Endothelial cell (in vitro differentiated cells): Measurements from ENCODE around the gene EED. TPM values are rescaled to one million over a fixed set of nuclear protein-coding genes. Genes with fewer than 3 reads are reported as not detected.
"Not testable (repeated sequence)": the region's sequence is repeated elsewhere in the genome, so short reads cannot be mapped to it uniquely, and the experiment has no call there.

Experiments used
- DNase-seq: peaks from one replicate; pipeline ENCODE4 v3.0.0; 2021; ENCODE audit warnings: low spot score
- H3K27ac Mint-ChIP-seq: one replicate; pipeline ENCODE4 v1.8.0; 2021; ENCODE audit warnings: mixed read lengths, inconsistent platforms; ENCODE audit not compliant: unreplicated experiment
- H3K27me3 Mint-ChIP-seq: one replicate; pipeline ENCODE4 v1.8.0; 2021; ENCODE audit warnings: mild to moderate bottlenecking, moderate library complexity, mixed read lengths, inconsistent platforms; ENCODE audit not compliant: unreplicated experiment
- H3K36me3 Mint-ChIP-seq: one replicate; pipeline ENCODE4 v1.8.0; 2021; ENCODE audit warnings: mild to moderate bottlenecking, low read depth, mixed read lengths, inconsistent platforms; ENCODE audit not compliant: unreplicated experiment
- H3K4me1 Mint-ChIP-seq: one replicate; pipeline ENCODE4 v1.8.0; 2021; ENCODE audit warnings: mild to moderate bottlenecking, mixed read lengths, inconsistent platforms; ENCODE audit not compliant: unreplicated experiment
- H3K4me3 Mint-ChIP-seq: one replicate; pipeline ENCODE4 v1.8.0; 2021; ENCODE audit warnings: mild to moderate bottlenecking, mixed read lengths, inconsistent platforms; ENCODE audit not compliant: unreplicated experiment
- H3K9me3 Mint-ChIP-seq: one replicate; pipeline ENCODE4 v1.8.0; 2021; ENCODE audit warnings: mixed read lengths, inconsistent platforms; ENCODE audit not compliant: unreplicated experiment
- total RNA-seq: library from RNA; stranded (reverse); fragmentation: NEBNext Ultra II Directional; extraction: Animal tissue kit (Norgen Biotek cat#: 25700); gene quantifications from one replicate; pipeline ENCODE4 v1.2.1, GENCODE V29; 2021; ENCODE audit not compliant: unreplicated experiment
- TF ChIP-seq, protein P1 (sequence below): fragments of 200-600 bp; sonication (generic); IDR thresholded peaks from one replicate; pipeline ENCODE4 v1.5.0; 2021; ENCODE audit warnings: antibody characterized with exemption; ENCODE audit not compliant: unreplicated experiment

EED gene
- total RNA-seq, 1 donor from 2014 or later: 18.5 TPM

DNA sequence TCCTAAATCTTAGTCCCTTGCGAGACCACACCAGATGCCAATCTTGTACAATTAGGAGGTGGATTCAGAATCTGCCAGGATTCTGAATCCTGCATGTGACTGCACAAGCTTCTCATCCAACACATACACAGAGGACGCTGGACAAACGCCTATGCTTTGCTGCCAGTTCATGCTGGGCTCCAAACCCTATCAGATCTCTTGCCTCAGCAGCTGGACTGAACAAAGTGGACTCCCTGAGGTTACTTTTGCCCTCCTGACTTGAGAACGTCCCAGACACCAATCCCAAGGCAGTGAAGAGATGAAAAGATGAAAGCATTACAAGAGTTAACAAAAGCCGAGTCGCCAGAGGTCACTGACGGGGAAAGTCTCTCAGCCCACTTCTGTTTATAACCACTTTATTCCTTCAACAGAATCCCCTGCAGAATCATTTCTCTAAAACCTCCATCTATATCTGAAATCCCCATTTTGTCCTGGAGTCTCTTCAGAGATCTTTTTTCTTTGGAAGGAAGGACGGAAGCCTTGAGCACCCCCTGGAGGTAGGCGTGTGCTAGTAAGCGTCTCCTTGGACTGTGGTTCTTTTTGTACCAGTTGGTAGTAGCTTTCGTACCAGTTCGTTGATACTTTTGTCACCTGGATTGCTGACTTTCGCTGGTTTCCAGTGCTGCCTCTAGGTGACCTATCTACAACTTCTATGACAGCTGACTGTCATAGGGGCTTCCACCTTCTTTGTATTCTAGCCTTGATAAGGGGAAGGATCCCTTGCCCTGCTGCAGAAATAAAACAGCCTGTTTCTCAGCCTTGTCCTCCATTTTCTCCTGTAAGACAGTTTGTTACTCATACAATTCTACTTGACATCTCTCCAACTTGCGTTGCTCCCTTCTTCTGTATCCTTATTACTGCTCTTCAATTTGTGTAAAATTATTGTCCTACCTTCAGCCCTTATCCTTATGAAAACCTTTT is 26.1 kb upstream of the EED start:
- Mint-ChIP-seq H3K27me3 (no peaks in the 10 kb centered on the region), H3K27ac (no peak overlapping the region), H3K9me3 (no peaks in the 10 kb centered on the region), H3K36me3 (no peaks in the 10 kb centered on the region), H3K4me1 (no peaks in the 10 kb centered on the region), H3K4me3 (no peak overlapping the region)
- DNase-seq: peak; percentile 72
- TF ChIP-seq, protein P1, sequence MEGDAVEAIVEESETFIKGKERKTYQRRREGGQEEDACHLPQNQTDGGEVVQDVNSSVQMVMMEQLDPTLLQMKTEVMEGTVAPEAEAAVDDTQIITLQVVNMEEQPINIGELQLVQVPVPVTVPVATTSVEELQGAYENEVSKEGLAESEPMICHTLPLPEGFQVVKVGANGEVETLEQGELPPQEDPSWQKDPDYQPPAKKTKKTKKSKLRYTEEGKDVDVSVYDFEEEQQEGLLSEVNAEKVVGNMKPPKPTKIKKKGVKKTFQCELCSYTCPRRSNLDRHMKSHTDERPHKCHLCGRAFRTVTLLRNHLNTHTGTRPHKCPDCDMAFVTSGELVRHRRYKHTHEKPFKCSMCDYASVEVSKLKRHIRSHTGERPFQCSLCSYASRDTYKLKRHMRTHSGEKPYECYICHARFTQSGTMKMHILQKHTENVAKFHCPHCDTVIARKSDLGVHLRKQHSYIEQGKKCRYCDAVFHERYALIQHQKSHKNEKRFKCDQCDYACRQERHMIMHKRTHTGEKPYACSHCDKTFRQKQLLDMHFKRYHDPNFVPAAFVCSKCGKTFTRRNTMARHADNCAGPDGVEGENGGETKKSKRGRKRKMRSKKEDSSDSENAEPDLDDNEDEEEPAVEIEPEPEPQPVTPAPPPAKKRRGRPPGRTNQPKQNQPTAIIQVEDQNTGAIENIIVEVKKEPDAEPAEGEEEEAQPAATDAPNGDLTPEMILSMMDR: peak; percentile 71

DNA sequence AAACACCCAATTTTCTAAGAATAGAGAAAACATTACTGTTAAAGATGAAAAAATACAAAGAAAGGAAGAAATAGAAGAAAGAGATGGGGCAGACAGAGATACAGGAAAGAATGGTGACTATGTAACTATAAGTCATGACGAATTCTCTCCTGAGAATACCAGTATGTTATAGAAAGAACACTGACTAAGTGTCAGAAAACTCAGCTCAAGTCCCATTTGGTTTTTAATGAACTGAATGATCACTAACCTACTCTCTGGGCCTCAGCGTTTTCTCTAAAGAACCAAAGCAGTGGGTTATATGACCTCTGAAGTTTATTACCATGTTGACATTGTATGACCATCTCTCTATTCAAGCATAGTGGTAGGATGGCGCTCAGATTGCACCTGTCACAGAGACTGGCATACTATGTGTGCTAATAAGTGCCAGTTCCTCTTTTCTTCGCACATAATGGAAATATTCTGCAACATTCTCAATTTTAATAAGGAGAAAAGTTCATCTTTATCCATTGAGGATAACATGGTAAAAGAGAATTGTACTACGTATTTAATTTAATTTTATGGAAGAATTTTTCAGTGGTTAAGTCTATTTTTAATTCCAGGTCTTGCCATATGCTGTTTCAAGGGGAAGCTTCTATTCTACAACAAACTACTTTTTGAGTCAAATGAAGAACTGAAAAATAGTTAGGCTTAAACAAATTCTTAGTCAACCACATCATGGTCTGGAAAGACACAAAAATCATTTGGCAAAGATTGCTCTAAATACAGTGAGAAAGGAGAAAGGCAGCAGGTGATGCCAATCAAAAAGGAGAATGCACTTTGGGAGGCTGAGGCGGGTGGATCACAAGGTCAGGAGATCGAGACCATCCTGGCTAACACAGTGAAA is 25.0 kb upstream of the EED start:
- H3K4me3 Mint-ChIP-seq: no peak overlapping the region
- TF ChIP-seq, protein P1: no peak

DNA sequence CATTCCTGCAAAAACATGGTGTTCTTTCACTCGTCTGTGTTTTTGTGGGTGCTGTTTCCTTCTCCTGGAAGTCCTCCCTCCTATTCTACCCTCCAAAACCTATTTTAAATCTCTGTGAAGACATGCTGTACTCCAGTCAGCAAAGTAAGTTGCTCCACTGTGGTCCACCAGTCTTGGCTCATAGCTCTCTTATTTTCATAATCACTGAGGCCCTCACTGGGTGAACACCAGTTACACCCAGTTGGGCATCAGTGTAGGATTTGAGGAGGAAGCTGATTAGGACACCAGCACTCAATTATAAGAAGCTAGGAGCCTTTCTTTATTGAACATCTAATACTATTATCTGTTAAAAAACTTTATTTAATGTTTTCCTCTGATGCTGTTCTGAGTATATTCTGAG is 23.9 kb upstream of the EED start:
- Mint-ChIP-seq H3K4me3 (no peak overlapping the region), H3K9me3 (no peaks in the 10 kb centered on the region), H3K36me3 (no peaks in the 10 kb centered on the region)

More for the DNA sequence above, 25.0 kb upstream of the EED start:
- Mint-ChIP-seq H3K9me3 (no peaks in the 10 kb centered on the region), H3K36me3 (no peaks in the 10 kb centered on the region), H3K27ac (no peak overlapping the region), H3K27me3 (no peaks in the 10 kb centered on the region), H3K4me1 (no peaks in the 10 kb centered on the region)
- DNase-seq: no peak

DNA sequence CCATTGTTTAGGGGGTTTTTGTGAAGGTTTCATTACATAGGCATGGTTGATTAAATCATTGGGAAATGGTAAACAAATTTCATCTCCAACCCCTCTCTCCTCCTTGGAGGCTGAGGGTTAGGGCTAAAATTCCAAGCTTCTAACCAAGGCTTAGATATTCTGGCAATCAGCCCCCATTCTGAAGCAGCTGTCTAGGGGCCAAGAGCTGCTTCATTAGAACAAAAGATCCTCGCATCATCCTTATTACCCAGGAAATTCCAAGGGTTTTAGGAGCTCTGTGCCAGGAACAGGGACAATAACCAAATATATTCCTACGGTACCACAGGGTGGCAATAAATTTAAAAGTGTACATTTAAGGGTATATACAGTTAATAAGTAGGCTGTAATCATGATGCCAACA is 22.5 kb upstream of the EED start:
- H3K36me3 Mint-ChIP-seq: no peaks in the 10 kb centered on the region
- H3K4me3 Mint-ChIP-seq: no peak overlapping the region
- H3K4me1 Mint-ChIP-seq: no peaks in the 10 kb centered on the region
- no peaks in the 10 kb centered on the region for H3K9me3 Mint-ChIP-seq
- TF ChIP-seq, protein P1: no peak
- no peak for DNase-seq
- no peaks in the 10 kb centered on the region for H3K27me3 Mint-ChIP-seq
- H3K27ac Mint-ChIP-seq: no peak overlapping the region

More for the DNA sequence above, 23.9 kb upstream of the EED start:
- Mint-ChIP-seq H3K27me3 (no peaks in the 10 kb centered on the region), H3K4me1 (no peaks in the 10 kb centered on the region), H3K27ac (no peak overlapping the region)
- TF ChIP-seq, protein P1: no peak
- no peak for DNase-seq

DNA sequence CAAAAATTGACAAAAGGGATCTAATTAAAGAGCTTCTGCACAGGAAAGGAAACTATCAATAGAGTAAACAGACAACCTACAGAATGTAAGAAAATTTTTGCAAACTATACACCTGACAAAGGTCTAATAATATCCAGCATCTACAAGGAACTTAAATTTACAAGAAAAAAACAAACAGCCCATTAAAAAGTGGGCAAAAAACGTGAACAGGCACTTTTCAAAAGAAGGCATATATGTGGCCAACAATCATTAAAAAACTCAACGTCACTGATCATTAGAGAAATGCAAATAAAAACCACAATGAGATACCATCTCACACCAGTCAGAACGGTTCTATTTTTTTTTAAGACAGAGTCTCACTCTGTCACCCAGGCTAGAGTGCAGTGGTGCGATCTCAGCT is 20.0 kb upstream of the EED start:
- H3K9me3 Mint-ChIP-seq, H3K27ac Mint-ChIP-seq, H3K27me3 Mint-ChIP-seq, H3K4me1 Mint-ChIP-seq, H3K36me3 Mint-ChIP-seq, H3K4me3 Mint-ChIP-seq, DNase-seq: not testable (repeated sequence)

DNA sequence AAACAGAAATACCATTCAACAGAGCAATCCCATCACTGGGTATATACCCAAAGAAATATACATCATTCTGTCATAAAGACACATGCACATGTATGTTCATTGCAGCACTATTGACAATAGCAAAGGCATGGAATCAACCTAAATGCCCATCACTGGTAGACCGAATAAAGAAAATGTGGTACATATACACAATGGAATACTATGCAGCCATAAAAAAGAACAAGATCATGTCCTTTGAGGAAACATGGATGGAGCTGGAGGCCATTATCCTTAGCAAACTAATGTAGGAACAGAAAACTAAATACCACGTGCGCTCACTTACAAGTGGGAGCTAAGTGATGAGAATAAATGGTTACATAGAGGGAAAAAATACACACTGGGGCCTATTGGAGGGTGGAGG is 19.2 kb upstream of the EED start:
- DNase-seq, H3K27ac Mint-ChIP-seq, H3K4me1 Mint-ChIP-seq, H3K4me3 Mint-ChIP-seq, H3K27me3 Mint-ChIP-seq, H3K36me3 Mint-ChIP-seq, H3K9me3 Mint-ChIP-seq: not testable (repeated sequence)
